Activated naive CD8-positive, alpha-beta T cell treated with anti-CD3 and anti-CD28 coated beads, Interleukin-2, amount 10 ng/mL, durations not matched to agents 7 days and 5 days (primary cell): ENCODE measurements around the gene ZNF516. TPM values are rescaled to one million over a fixed set of nuclear protein-coding genes. Genes with fewer than 3 reads are reported as not detected.

ENCODE experiments used
- ATAC-seq: fragments of 150-1000 bp; cut with Tn5 transposase; one replicate; pipeline ENCODE4 v1.10.0; 2021; ENCODE audit warnings: low read depth, moderate library complexity
- POLR2A ChIA-PET: fragments of 350-600 bp; sonication (Branson Sonifier 250); formaldehyde crosslinking; loops from one replicate; lab custom pipeline; 2021; ENCODE audit warnings: antibody characterized with exemption; lab: Charles Lee
- DNase-seq: peaks from one replicate; pipeline ENCODE4 v3.0.0; 2021
- H3K27ac Mint-ChIP-seq: one replicate; pipeline ENCODE4 v1.8.0; 2022; ENCODE audit warnings: mild to moderate bottlenecking, mixed read lengths
- H3K27me3 Mint-ChIP-seq: one replicate; pipeline ENCODE4 v1.8.0; 2022; ENCODE audit warnings: mild to moderate bottlenecking, moderate library complexity, mixed read lengths
- H3K36me3 Mint-ChIP-seq: one replicate; pipeline ENCODE4 v1.8.0; 2021; ENCODE audit warnings: mild to moderate bottlenecking, mixed read lengths
- H3K4me1 Mint-ChIP-seq: one replicate; pipeline ENCODE4 v1.8.0; 2021; ENCODE audit warnings: mixed read lengths
- H3K4me3 Mint-ChIP-seq: one replicate; pipeline ENCODE4 v1.8.0; 2022; ENCODE audit warnings: mild to moderate bottlenecking, moderate library complexity, mixed read lengths
- H3K9me3 Mint-ChIP-seq: one replicate; pipeline ENCODE4 v1.8.0; 2021; ENCODE audit warnings: mixed read lengths
- total RNA-seq, 2 experiments: library from RNA; stranded (reverse); gene quantifications; one replicate each; pipeline ENCODE4 v1.2.3, GENCODE V29; 2021

The ZNF516 gene
- total RNA-seq, 2 experiments from 2014 or later: 6.9 to 8.0 TPM

- no peak overlapping the region for H3K27ac Mint-ChIP-seq
- no peaks in the 10 kb centered on the region for H3K9me3 Mint-ChIP-seq
- H3K27me3 Mint-ChIP-seq: no peaks in the 10 kb centered on the region
- no peak overlapping the region for H3K4me3 Mint-ChIP-seq
- H3K4me1 Mint-ChIP-seq: peaks cover 7% of the 10 kb centered on the region
- DNase-seq: no peak
- peaks cover 14% of the 10 kb centered on the region for H3K36me3 Mint-ChIP-seq
- POLR2A ChIA-PET: no interaction called here
- ATAC-seq: no peak
Observed at GRCh38 chr18:76363436-76364120, 131.5 kb downstream of the ZNF516 start.

- ATAC-seq (no peak), DNase-seq (no peak)
- H3K9me3 Mint-ChIP-seq: no peaks in the 10 kb centered on the region
- H3K27ac Mint-ChIP-seq: no peak overlapping the region
- H3K4me3 Mint-ChIP-seq: no peak overlapping the region
- no peaks in the 10 kb centered on the region for H3K27me3 Mint-ChIP-seq
- POLR2A ChIA-PET: no interaction called here
- peaks cover 13% of the 10 kb centered on the region for H3K36me3 Mint-ChIP-seq
- peaks cover 7% of the 10 kb centered on the region for H3K4me1 Mint-ChIP-seq
Observed at GRCh38 chr18:76362676-76363075, 132.4 kb downstream of the ZNF516 start.

- H3K27me3 Mint-ChIP-seq: no peaks in the 10 kb centered on the region
- H3K27ac Mint-ChIP-seq: no peak overlapping the region
- peaks cover 6% of the 10 kb centered on the region for H3K36me3 Mint-ChIP-seq
- ATAC-seq: no peak
- POLR2A ChIA-PET: no interaction called here
- H3K9me3 Mint-ChIP-seq: no peaks in the 10 kb centered on the region
- DNase-seq: no peak
- H3K4me3 Mint-ChIP-seq: no peak overlapping the region
- H3K4me1 Mint-ChIP-seq: peaks cover 7% of the 10 kb centered on the region
Observed at GRCh38 chr18:76361219-76361618, 133.8 kb downstream of the ZNF516 start.

- Mint-ChIP-seq H3K36me3 (peaks cover 5% of the 10 kb centered on the region), H3K27ac (no peak overlapping the region), H3K4me1 (peaks cover 6% of the 10 kb centered on the region), H3K4me3 (no peak overlapping the region), H3K27me3 (no peaks in the 10 kb centered on the region), H3K9me3 (no peaks in the 10 kb centered on the region)
- no peak for DNase-seq
- no peak for ATAC-seq
- POLR2A ChIA-PET: no interaction called here
Observed at GRCh38 chr18:76359909-76360308, 135.1 kb downstream of the ZNF516 start.

- ATAC-seq: no peak
- H3K27me3 Mint-ChIP-seq: no peaks in the 10 kb centered on the region
Observed at GRCh38 chr18:76358774-76359173, 136.3 kb downstream of the ZNF516 start.

GRCh38 chr18:76357585-76358260 lies 137.3 kb downstream of the ZNF516 start:
- POLR2A ChIA-PET: no interaction called here
- no peaks in the 10 kb centered on the region for H3K4me1 Mint-ChIP-seq
- peaks cover 5% of the 10 kb centered on the region for H3K36me3 Mint-ChIP-seq
- no peak overlapping the region for H3K27ac Mint-ChIP-seq
- ATAC-seq: no peak
- H3K4me3 Mint-ChIP-seq: no peak overlapping the region
- no peak for DNase-seq
- no peaks in the 10 kb centered on the region for H3K27me3 Mint-ChIP-seq
- peaks cover 5% of the 10 kb centered on the region for H3K9me3 Mint-ChIP-seq

More at GRCh38 chr18:76358774-76359173, 136.3 kb downstream of the ZNF516 start:
- Mint-ChIP-seq H3K4me3 (no peak overlapping the region), H3K4me1 (no peaks in the 10 kb centered on the region), H3K27ac (no peak overlapping the region), H3K36me3 (peaks cover 10% of the 10 kb centered on the region), H3K9me3 (no peaks in the 10 kb centered on the region)
- POLR2A ChIA-PET: no interaction called here
- no peak for DNase-seq

- peaks cover 5% of the 10 kb centered on the region for H3K9me3 Mint-ChIP-seq
- H3K27ac Mint-ChIP-seq: no peak overlapping the region
- DNase-seq: no peak
- H3K27me3 Mint-ChIP-seq: no peaks in the 10 kb centered on the region
- ATAC-seq: no peak
- POLR2A ChIA-PET: no interaction called here
- no peaks in the 10 kb centered on the region for H3K4me1 Mint-ChIP-seq
- H3K36me3 Mint-ChIP-seq: peaks cover 5% of the 10 kb centered on the region
- H3K4me3 Mint-ChIP-seq: no peak overlapping the region
Observed at GRCh38 chr18:76357174-76357573, 137.9 kb downstream of the ZNF516 start.

- POLR2A ChIA-PET: no interaction called here
Observed at GRCh38 chr18:76356666-76357065, 138.4 kb downstream of the ZNF516 start.

GRCh38 chr18:76354348-76354747 lies 140.7 kb downstream of the ZNF516 start:
- Mint-ChIP-seq H3K4me1 (peaks cover under 1% of the 10 kb centered on the region), H3K27ac (no peak overlapping the region), H3K9me3 (peaks cover 5% of the 10 kb centered on the region), H3K36me3 (peaks cover 5% of the 10 kb centered on the region), H3K27me3 (no peaks in the 10 kb centered on the region), H3K4me3 (no peak overlapping the region)
- ATAC-seq (no peak), DNase-seq (no peak)
- POLR2A ChIA-PET: no interaction called here

More at GRCh38 chr18:76356666-76357065, 138.4 kb downstream of the ZNF516 start:
- Mint-ChIP-seq H3K4me3 (no peak overlapping the region), H3K4me1 (no peaks in the 10 kb centered on the region), H3K36me3 (peaks cover 5% of the 10 kb centered on the region), H3K9me3 (peaks cover 5% of the 10 kb centered on the region), H3K27me3 (no peaks in the 10 kb centered on the region), H3K27ac (no peak overlapping the region)
- ATAC-seq (no peak), DNase-seq (no peak)

GRCh38 chr18:76353500-76353899 lies 141.5 kb downstream of the ZNF516 start:
- H3K4me1 Mint-ChIP-seq: peaks cover 6% of the 10 kb centered on the region
- H3K36me3 Mint-ChIP-seq: peaks cover 5% of the 10 kb centered on the region

GRCh38 chr18:76353046-76353445 lies 142.0 kb downstream of the ZNF516 start:
- POLR2A ChIA-PET: no interaction called here
- peaks cover 2% of the 10 kb centered on the region for H3K27me3 Mint-ChIP-seq
- H3K36me3 Mint-ChIP-seq: peaks cover 5% of the 10 kb centered on the region
- peaks cover 6% of the 10 kb centered on the region for H3K4me1 Mint-ChIP-seq
- DNase-seq (no peak), ATAC-seq (no peak)
- no peak overlapping the region for H3K27ac Mint-ChIP-seq
- H3K9me3 Mint-ChIP-seq: peaks cover 5% of the 10 kb centered on the region
- no peak overlapping the region for H3K4me3 Mint-ChIP-seq

More at GRCh38 chr18:76353500-76353899, 141.5 kb downstream of the ZNF516 start:
- H3K27me3 Mint-ChIP-seq: peaks cover 2% of the 10 kb centered on the region
- peaks cover 5% of the 10 kb centered on the region for H3K9me3 Mint-ChIP-seq
- H3K4me3 Mint-ChIP-seq: no peak overlapping the region
- DNase-seq (no peak), ATAC-seq (no peak)
- POLR2A ChIA-PET: no interaction called here
- H3K27ac Mint-ChIP-seq: no peak overlapping the region

GRCh38 chr18:76351961-76352581 lies 143.0 kb downstream of the ZNF516 start:
- H3K27ac Mint-ChIP-seq: no peak overlapping the region
- peaks cover 2% of the 10 kb centered on the region for H3K27me3 Mint-ChIP-seq
- DNase-seq: no peak
- H3K4me1 Mint-ChIP-seq: peaks cover 6% of the 10 kb centered on the region
- peaks cover 5% of the 10 kb centered on the region for H3K9me3 Mint-ChIP-seq
- no peak overlapping the region for H3K4me3 Mint-ChIP-seq
- H3K36me3 Mint-ChIP-seq: peaks cover 5% of the 10 kb centered on the region
- ATAC-seq: no peak
- POLR2A ChIA-PET: no interaction called here

- H3K27me3 Mint-ChIP-seq: peaks cover 2% of the 10 kb centered on the region
- peaks cover 5% of the 10 kb centered on the region for H3K9me3 Mint-ChIP-seq
- POLR2A ChIA-PET: no interaction called here
- no peak overlapping the region for H3K27ac Mint-ChIP-seq
- peaks cover 5% of the 10 kb centered on the region for H3K36me3 Mint-ChIP-seq
- no peak overlapping the region for H3K4me3 Mint-ChIP-seq
- H3K4me1 Mint-ChIP-seq: peaks cover 6% of the 10 kb centered on the region
- DNase-seq: no peak
- no peak for ATAC-seq
Observed at GRCh38 chr18:76350134-76351025, 144.7 kb downstream of the ZNF516 start.
